ENCODE results near the gene CYB561D1. TPM values are rescaled to one million over a fixed set of nuclear protein-coding genes. Genes with fewer than 3 reads are reported as not detected.
A peak's percentile ranks its signal among the peaks of the same experiment; 100 is the strongest.

Gene CYB561D1
- total and polyA plus RNA-seq, 10 of the 15 experiments (the other 5 are each of a cell fraction or from before 2014, with no cell fraction given) = 0.68 to 9.0 (median 3.3) TPM

DNA sequence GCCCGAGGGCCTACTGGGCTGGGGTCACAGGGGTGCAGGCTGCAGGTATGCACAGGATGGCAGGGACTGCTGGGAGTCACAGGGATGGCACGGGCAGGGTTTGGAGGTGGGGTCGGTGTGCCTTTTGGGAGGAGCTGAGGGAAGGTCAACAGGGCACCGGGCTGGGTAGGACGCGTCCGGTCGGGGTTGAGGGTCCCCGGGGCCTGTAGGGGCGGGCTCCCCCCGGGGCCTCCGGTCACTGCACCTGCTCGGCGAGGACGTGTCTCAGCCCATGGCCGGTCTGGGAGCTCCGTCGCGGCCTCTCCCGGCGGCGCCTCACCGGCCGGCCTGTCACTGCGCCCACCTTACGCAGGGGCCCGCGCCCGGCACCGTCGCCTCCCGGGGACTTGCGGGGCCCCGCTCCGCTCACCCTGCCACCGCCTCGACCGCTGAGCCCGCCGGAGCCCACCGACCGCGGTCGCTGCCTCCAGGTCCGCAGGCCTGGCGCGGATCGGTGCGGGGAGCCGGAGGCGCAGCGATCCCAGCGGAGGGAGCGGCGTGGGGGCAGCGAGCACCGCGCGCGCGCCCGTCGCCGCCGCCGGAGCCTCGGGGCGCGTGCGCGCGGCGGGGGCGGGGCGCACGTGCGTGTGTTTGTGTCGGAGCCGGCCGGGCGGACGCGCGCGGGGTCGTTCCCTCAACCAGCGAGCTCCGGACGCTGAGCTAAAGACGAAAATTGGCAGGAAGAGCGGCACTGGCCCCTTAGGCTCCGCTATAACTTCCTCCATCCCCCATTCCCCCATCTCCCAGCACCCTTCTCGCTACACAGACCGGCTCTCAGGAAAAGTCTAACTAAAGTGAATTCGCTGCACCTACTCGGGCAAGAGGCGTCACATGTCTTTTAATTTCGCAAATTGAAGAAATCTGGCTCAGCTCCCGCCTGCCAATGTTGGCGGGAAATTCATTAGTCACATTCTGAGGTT is 15.6 kb downstream of the CYB561D1 start, which contains the start of gene AMIGO1:
Gene AMIGO1, minus strand, starts transcription at position 552 of the 959 bp plus-strand sequence. CDS start 815 bp downstream, outside the sequence.
- Histone ChIP-seq H3K36me3 (ENCODE audit: control insufficient read depth in 2 of 2, insufficient read depth in 2 of 2, low read length in 1 of 2) (no peaks in the 10 kb centered on the region), H3K4me3 (peak within 1 kb of the TSS; percentile 69), H3K9me3 (replicated peaks; ENCODE audit: control insufficient read depth, insufficient read depth, low read length) (no peaks in the 10 kb centered on the region), H3K79me2 (ENCODE audit: control insufficient read depth, insufficient read depth, low read length) (no peaks in the 10 kb centered on the region), H3K27me3 (replicated peaks in 1 of 2; ENCODE audit: control insufficient read depth in 2 of 2, insufficient read depth in 2 of 2, low read length in 1 of 2) (no peaks in the 10 kb centered on the region), H4K20me1 (ENCODE audit: control insufficient read depth, insufficient read depth) (no peaks in the 10 kb centered on the region), H2AFZ (ENCODE audit: control insufficient read depth, low read depth, low read length) (peak within 1 kb of the TSS; percentile 85), H3K4me2 (ENCODE audit: control insufficient read depth, insufficient read depth) (peak within 1 kb of the TSS; percentile 96), H3K9ac (ENCODE audit: control insufficient read depth, insufficient read depth, low read length) (peak within 1 kb of the TSS; percentile 37; the same call in 1 of the 2 replicates), H3K27ac (ENCODE audit: control insufficient read depth, insufficient read depth) (no peak within 1 kb of the TSS), H3K4me1 (ENCODE audit: control insufficient read depth, insufficient read depth, low read length) (0 out of 2 replicates have a peak, but pooled peaks cover 3% of the 10 kb centered on the region)
- FAIRE-seq (peak; percentile 7), ATAC-seq (peak; percentile 57), DNase-seq (ENCODE audit: low read depth, low spot score) (no peak)
- WGBS (ENCODE audit: insufficient coverage, insufficient replicate concordance, low lambda C conversion rate, missing lambda C conversion rate) = 3% methylated on average over 63 of the region's 100 CpGs
- in situ Hi-C loops (cut with MboI) (no loop called here), intact Hi-C loops (cut with micrococcal nuclease; ENCODE audit: unreplicated experiment) (no loop called here)
- ChIA-PET RAD21 (ENCODE audit: unreplicated experiment) (interaction anchor here (1.3 to 1.8 kb wide), 5 partner anchors 20 to 232 kb away, joined by 3 to 8 read pairs (median 5); no protein-coding TSS in a partner anchor), POLR2A (no interaction called here), SMC1A (ENCODE audit: uncharacterized antibody, unreplicated experiment) (interaction anchor here (15.8 kb wide), 1 partner anchor 18 kb away, joined by 205 read pairs; no protein-coding TSS in a partner anchor), CTCF (interaction anchor here (19.4 to 26.7 kb wide), 2 partner anchors 15 to 22 kb away, joined by 240 to 1280 read pairs; partner anchors contain the start of genes CYB561D1 and GPR61)
- BruUV-seq (replicated peaks) = no TSS peak
- TF ChIP-seq EGR1 (IDR thresholded peaks at IDR 0.05; ENCODE audit: borderline replicate concordance in 1 of 2, low read depth in 2 of 2, low read length in 2 of 2) = peak in 1 of 2 experiments; percentile 27; a peak in 1 of 3 replicates
- TF ChIP-seq, protein P1, sequence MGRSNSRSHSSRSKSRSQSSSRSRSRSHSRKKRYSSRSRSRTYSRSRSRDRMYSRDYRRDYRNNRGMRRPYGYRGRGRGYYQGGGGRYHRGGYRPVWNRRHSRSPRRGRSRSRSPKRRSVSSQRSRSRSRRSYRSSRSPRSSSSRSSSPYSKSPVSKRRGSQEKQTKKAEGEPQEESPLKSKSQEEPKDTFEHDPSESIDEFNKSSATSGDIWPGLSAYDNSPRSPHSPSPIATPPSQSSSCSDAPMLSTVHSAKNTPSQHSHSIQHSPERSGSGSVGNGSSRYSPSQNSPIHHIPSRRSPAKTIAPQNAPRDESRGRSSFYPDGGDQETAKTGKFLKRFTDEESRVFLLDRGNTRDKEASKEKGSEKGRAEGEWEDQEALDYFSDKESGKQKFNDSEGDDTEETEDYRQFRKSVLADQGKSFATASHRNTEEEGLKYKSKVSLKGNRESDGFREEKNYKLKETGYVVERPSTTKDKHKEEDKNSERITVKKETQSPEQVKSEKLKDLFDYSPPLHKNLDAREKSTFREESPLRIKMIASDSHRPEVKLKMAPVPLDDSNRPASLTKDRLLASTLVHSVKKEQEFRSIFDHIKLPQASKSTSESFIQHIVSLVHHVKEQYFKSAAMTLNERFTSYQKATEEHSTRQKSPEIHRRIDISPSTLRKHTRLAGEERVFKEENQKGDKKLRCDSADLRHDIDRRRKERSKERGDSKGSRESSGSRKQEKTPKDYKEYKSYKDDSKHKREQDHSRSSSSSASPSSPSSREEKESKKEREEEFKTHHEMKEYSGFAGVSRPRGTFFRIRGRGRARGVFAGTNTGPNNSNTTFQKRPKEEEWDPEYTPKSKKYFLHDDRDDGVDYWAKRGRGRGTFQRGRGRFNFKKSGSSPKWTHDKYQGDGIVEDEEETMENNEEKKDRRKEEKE (IDR thresholded peaks at IDR 0.05) = peak; percentile 44; the same call in 1 of the 2 replicates
- TF ChIP-seq SIN3A (IDR thresholded peaks at IDR 0.05; ENCODE audit: low read depth, low read length) = no peak
- no peak for TF ChIP-seq ZSCAN29 (IDR thresholded peaks at IDR 0.05)
- TF ChIP-seq, protein P2, sequence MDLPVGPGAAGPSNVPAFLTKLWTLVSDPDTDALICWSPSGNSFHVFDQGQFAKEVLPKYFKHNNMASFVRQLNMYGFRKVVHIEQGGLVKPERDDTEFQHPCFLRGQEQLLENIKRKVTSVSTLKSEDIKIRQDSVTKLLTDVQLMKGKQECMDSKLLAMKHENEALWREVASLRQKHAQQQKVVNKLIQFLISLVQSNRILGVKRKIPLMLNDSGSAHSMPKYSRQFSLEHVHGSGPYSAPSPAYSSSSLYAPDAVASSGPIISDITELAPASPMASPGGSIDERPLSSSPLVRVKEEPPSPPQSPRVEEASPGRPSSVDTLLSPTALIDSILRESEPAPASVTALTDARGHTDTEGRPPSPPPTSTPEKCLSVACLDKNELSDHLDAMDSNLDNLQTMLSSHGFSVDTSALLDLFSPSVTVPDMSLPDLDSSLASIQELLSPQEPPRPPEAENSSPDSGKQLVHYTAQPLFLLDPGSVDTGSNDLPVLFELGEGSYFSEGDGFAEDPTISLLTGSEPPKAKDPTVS (IDR thresholded peaks at IDR 0.05; ENCODE audit: low read depth, low read length) = no peak
- peak; percentile 58; the same call in 1 of the 2 replicates for TF ChIP-seq BACH1 (IDR thresholded peaks at IDR 0.05; ENCODE audit: borderline replicate concordance)
- TF ChIP-seq, protein P3, sequence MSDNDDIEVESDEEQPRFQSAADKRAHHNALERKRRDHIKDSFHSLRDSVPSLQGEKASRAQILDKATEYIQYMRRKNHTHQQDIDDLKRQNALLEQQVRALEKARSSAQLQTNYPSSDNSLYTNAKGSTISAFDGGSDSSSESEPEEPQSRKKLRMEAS (IDR thresholded peaks at IDR 0.05; ENCODE audit: low read depth, low read length) = peak; percentile 17; the same call in 1 of the 2 replicates
- TF ChIP-seq, protein P4, sequence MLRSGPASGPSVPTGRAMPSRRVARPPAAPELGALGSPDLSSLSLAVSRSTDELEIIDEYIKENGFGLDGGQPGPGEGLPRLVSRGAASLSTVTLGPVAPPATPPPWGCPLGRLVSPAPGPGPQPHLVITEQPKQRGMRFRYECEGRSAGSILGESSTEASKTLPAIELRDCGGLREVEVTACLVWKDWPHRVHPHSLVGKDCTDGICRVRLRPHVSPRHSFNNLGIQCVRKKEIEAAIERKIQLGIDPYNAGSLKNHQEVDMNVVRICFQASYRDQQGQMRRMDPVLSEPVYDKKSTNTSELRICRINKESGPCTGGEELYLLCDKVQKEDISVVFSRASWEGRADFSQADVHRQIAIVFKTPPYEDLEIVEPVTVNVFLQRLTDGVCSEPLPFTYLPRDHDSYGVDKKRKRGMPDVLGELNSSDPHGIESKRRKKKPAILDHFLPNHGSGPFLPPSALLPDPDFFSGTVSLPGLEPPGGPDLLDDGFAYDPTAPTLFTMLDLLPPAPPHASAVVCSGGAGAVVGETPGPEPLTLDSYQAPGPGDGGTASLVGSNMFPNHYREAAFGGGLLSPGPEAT (IDR thresholded peaks at IDR 0.05; ENCODE audit: low read depth) = no peak
- no peak for TF ChIP-seq RBBP5 (conservative IDR thresholded peaks at IDR 0.05)
- no peak for TF ChIP-seq MEF2B (IDR thresholded peaks at IDR 0.05; ENCODE audit: partially characterized antibody, poor library complexity, severe bottlenecking)
- no peak for TF ChIP-seq ZNF622 (IDR thresholded peaks at IDR 0.05)
- no peak for TF ChIP-seq SUPT20H (IDR thresholded peaks at IDR 0.05; ENCODE audit: borderline replicate concordance, control insufficient read depth, low read depth, low read length)
- TF ChIP-seq ZNF207 (IDR thresholded peaks at IDR 0.05; ENCODE audit: borderline replicate concordance) = no peak
- peak; percentile 94 to 99 for TF ChIP-seq BHLHE40 (IDR thresholded peaks at IDR 0.05; ENCODE audit: borderline replicate concordance in 1 of 2, low read depth in 2 of 2, low read length in 1 of 2)
- TF ChIP-seq CHD2 (IDR thresholded peaks at IDR 0.05; ENCODE audit: borderline replicate concordance, low read depth, low read length) = no peak
